ENCODE measurements around the gene NFIA. TPM values are rescaled to one million over a fixed set of nuclear protein-coding genes. Genes with fewer than 3 reads are reported as not detected.

NFIA gene
- total RNA-seq, 1 experiment from 2014 or later: 12.7 TPM

GRCh38 chr1:61455400-61455799 lies 373.0 kb downstream of the NFIA start:
- Histone ChIP-seq H3K9ac (ENCODE audit: low read length) (no peak overlapping the region), H3K4me3 (ENCODE audit: low read length) (no peak overlapping the region), H3K9me3 (ENCODE audit: low read length) (no peaks in the 10 kb centered on the region), H3K4me2 (ENCODE audit: low read length) (no peak overlapping the region), H3K79me2 (ENCODE audit: low read length) (no peaks in the 10 kb centered on the region), H2AFZ (ENCODE audit: low read length) (no peak overlapping the region), H3K9me2 (replicated peaks; ENCODE audit: low read length) (no peaks in the 10 kb centered on the region), H3K27me3 (ENCODE audit: low read length) (no peaks in the 10 kb centered on the region), H3K36me3 (ENCODE audit: low read depth, low read length) (0 out of 2 replicates have a peak, but pooled peaks cover 3% of the 10 kb centered on the region), H4K20me1 (ENCODE audit: low read length) (no peaks in the 10 kb centered on the region), H3F3A (ENCODE audit: low read length, unreplicated experiment) (no peaks in the 10 kb centered on the region), H3K27ac (ENCODE audit: low read length) (no peak overlapping the region), H3K4me1 (ENCODE audit: insufficient read depth, low read length) (peaks cover 28% of the 10 kb centered on the region)
- TF ChIP-seq CTCF (conservative IDR thresholded peaks at IDR 0.05; ENCODE audit: low read depth, low read length) (no peak), EZH2 (IDR thresholded peaks at IDR 0.05; ENCODE audit: low read length, unreplicated experiment) (no peak), EZH2phosphoT487 (IDR thresholded peaks at IDR 0.05; ENCODE audit: borderline replicate concordance, low read length) (no peak)
- BruUV-seq (replicated peaks): no TSS peak
- intact Hi-C loops (cut with micrococcal nuclease): loop anchor here (10.0 kb wide), 1 partner anchor 241 kb away; no protein-coding TSS in a partner anchor
- DNase-seq (no peak), ATAC-seq (no peak)
- POLR2A ChIA-PET (ENCODE audit: unreplicated experiment): no interaction called here
- CTCF ChIA-PET: no interaction called here

GRCh38 chr1:61457526-61458040 lies 375.2 kb downstream of the NFIA start:
- TF ChIP-seq EZH2 (IDR thresholded peaks at IDR 0.05; ENCODE audit: low read length, unreplicated experiment) (no peak), CTCF (conservative IDR thresholded peaks at IDR 0.05; ENCODE audit: low read depth, low read length) (no peak)
- ATAC-seq: no peak
- no TSS peak for BruUV-seq (replicated peaks)
- CTCF ChIA-PET: no interaction called here
- Histone ChIP-seq H3K9me2 (replicated peaks; ENCODE audit: low read length) (no peaks in the 10 kb centered on the region), H3K4me2 (ENCODE audit: low read length) (no peak overlapping the region), H3K79me2 (ENCODE audit: low read length) (no peaks in the 10 kb centered on the region), H3K4me3 (ENCODE audit: low read length) (no peak overlapping the region), H4K20me1 (ENCODE audit: low read length) (no peaks in the 10 kb centered on the region), H3K9ac (ENCODE audit: low read length) (no peak overlapping the region), H3K36me3 (ENCODE audit: low read depth, low read length) (0 out of 2 replicates have a peak, but pooled peaks cover 3% of the 10 kb centered on the region), H3K27ac (ENCODE audit: low read length) (no peak overlapping the region), H3K27me3 (ENCODE audit: low read length) (no peaks in the 10 kb centered on the region), H2AFZ (ENCODE audit: low read length) (no peak overlapping the region), H3K4me1 (ENCODE audit: insufficient read depth, low read length) (peaks cover 12% of the 10 kb centered on the region; the same call in 1 of the 2 replicates), H3F3A (ENCODE audit: low read length, unreplicated experiment) (no peaks in the 10 kb centered on the region), H3K9me3 (ENCODE audit: low read length) (no peaks in the 10 kb centered on the region)
- POLR2A ChIA-PET (ENCODE audit: unreplicated experiment): no interaction called here
- intact Hi-C loops (cut with micrococcal nuclease): loop anchor here (10.0 kb wide), 1 partner anchor 243 kb away; no protein-coding TSS in a partner anchor
- no peak for DNase-seq

- H3K27me3 ChIP-seq (ENCODE audit: low read length): no peaks in the 10 kb centered on the region
- H3K4me3 ChIP-seq (ENCODE audit: low read length): no peak overlapping the region
- no peak overlapping the region for H3K4me2 ChIP-seq (ENCODE audit: low read length)
- intact Hi-C loops (cut with micrococcal nuclease): loop anchor here (10.0 kb wide), 1 partner anchor 245 kb away; no protein-coding TSS in a partner anchor
- H3K27ac ChIP-seq (ENCODE audit: low read length): no peak overlapping the region
- ChIA-PET POLR2A (ENCODE audit: unreplicated experiment) (no interaction called here), CTCF (no interaction called here)
- 0 out of 2 replicates have a peak, but pooled peaks cover 3% of the 10 kb centered on the region for H3K36me3 ChIP-seq (ENCODE audit: low read depth, low read length)
- no peaks in the 10 kb centered on the region for H3K9me3 ChIP-seq (ENCODE audit: low read length)
- no peaks in the 10 kb centered on the region for H3K79me2 ChIP-seq (ENCODE audit: low read length)
- TF ChIP-seq CTCF (conservative IDR thresholded peaks at IDR 0.05; ENCODE audit: low read depth, low read length): no peak
- TF ChIP-seq EZH2phosphoT487 (IDR thresholded peaks at IDR 0.05; ENCODE audit: borderline replicate concordance, low read length): no peak
- TF ChIP-seq EZH2 (IDR thresholded peaks at IDR 0.05; ENCODE audit: low read length, unreplicated experiment): no peak
- DNase-seq: no peak
- H3F3A ChIP-seq (ENCODE audit: low read length, unreplicated experiment): no peaks in the 10 kb centered on the region
- BruUV-seq (replicated peaks): no TSS peak
- no peaks in the 10 kb centered on the region for H4K20me1 ChIP-seq (ENCODE audit: low read length)
- H2AFZ ChIP-seq (ENCODE audit: low read length): no peak overlapping the region
- no peak overlapping the region for H3K9ac ChIP-seq (ENCODE audit: low read length)
- H3K9me2 ChIP-seq (replicated peaks; ENCODE audit: low read length): no peaks in the 10 kb centered on the region
- no peak for ATAC-seq
- H3K4me1 ChIP-seq (ENCODE audit: insufficient read depth, low read length): no peaks in the 10 kb centered on the region
Measured at GRCh38 chr1:61459345-61459744, 377.0 kb downstream of the NFIA start.

Measured in PC-3 (cell line).